ENCODE measurements around the gene DRAM2. TPM values are rescaled to one million over a fixed set of nuclear protein-coding genes. Genes with fewer than 3 reads are reported as not detected.

DRAM2 gene
- total RNA-seq, 1 experiment from 2014 or later = 34.4 TPM

GRCh38 chr1:111157431-111157830, 17.5 kb upstream of the DRAM2 start:
- Histone ChIP-seq H3K18ac (ENCODE audit: insufficient read length, low read depth, low read length) (no peak overlapping the region), H2BK120ac (ENCODE audit: low read depth, low read length, poor library complexity, severe bottlenecking) (no peak overlapping the region), H2BK12ac (ENCODE audit: insufficient read length, low read depth, low read length) (no peak overlapping the region), H2BK5ac (ENCODE audit: insufficient read length, low read length) (no peak overlapping the region), H4K91ac (ENCODE audit: insufficient read length, low read depth, low read length) (no peak overlapping the region), H3K4ac (ENCODE audit: low read depth, low read length) (no peak overlapping the region), H3K56ac (ENCODE audit: insufficient read length, low read depth, low read length) (no peak overlapping the region), H2BK20ac (ENCODE audit: low read depth, low read length, poor library complexity, severe bottlenecking) (no peak overlapping the region), H2AK5ac (ENCODE audit: insufficient read length, low read length) (no peak overlapping the region), H4K5ac (ENCODE audit: insufficient read length, low read depth, low read length) (no peak overlapping the region), H3T11ph (ENCODE audit: low read length) (no peak overlapping the region), H3K79me2 (ENCODE audit: insufficient read depth, low read length) (peaks cover 1% of the 10 kb centered on the region; the same call in 1 of the 2 replicates), H3K9me3 (ENCODE audit: control insufficient read depth, low read depth, low read length) (no peaks in the 10 kb centered on the region), H3K27ac (ENCODE audit: insufficient read length, low read depth, low read length) (no peak overlapping the region), H2AFZ (ENCODE audit: low read length) (no peak overlapping the region), H2BK15ac (ENCODE audit: low read depth, low read length) (no peak overlapping the region), H3K27me3 (ENCODE audit: insufficient read depth, low read length) (no peaks in the 10 kb centered on the region), H3K23ac (ENCODE audit: insufficient read length, low read depth, low read length) (no peak overlapping the region), H3K9ac (ENCODE audit: extremely low read depth, insufficient read length, low read length) (no peak overlapping the region), H3K14ac (ENCODE audit: insufficient read depth, low read length) (no peak overlapping the region), H3K4me1 (ENCODE audit: insufficient read depth, low read length) (no peaks in the 10 kb centered on the region), H3K23me2 (ENCODE audit: insufficient read length, low read depth, low read length, poor library complexity, severe bottlenecking) (no peaks in the 10 kb centered on the region), H3K79me1 (ENCODE audit: insufficient read depth, low read depth, low read length, poor library complexity, severe bottlenecking) (peaks cover 4% of the 10 kb centered on the region), H4K20me1 (ENCODE audit: control insufficient read depth, insufficient read depth, insufficient read length) (no peaks in the 10 kb centered on the region), H4K8ac (replicated peaks; ENCODE audit: insufficient read length, low read depth, low read length) (no peak overlapping the region), H3K4me2 (ENCODE audit: insufficient read depth, insufficient read length, low read length) (no peak overlapping the region)
- no CpG with 5 or more reads among the region's 2 CpGs for WGBS (ENCODE audit: extremely low coverage, insufficient read length, low lambda C conversion rate)
- Mint-ChIP-seq H3K9me3 (no peaks in the 10 kb centered on the region; a peak in 1 of 5 replicates), H3K4me3 (no peak overlapping the region), H3K27me3 (ENCODE audit: low read depth) (no peaks in the 10 kb centered on the region), H3K36me3 (ENCODE audit: insufficient read depth in 1 of 3, low read depth in 3 of 3) (peaks cover 16 to 43% (median 41%) of the 10 kb centered on the region in 3 experiments), H3K27ac (no peak overlapping the region), H3K4me1 (no peaks in the 10 kb centered on the region)
- TF ChIP-seq, protein P1, sequence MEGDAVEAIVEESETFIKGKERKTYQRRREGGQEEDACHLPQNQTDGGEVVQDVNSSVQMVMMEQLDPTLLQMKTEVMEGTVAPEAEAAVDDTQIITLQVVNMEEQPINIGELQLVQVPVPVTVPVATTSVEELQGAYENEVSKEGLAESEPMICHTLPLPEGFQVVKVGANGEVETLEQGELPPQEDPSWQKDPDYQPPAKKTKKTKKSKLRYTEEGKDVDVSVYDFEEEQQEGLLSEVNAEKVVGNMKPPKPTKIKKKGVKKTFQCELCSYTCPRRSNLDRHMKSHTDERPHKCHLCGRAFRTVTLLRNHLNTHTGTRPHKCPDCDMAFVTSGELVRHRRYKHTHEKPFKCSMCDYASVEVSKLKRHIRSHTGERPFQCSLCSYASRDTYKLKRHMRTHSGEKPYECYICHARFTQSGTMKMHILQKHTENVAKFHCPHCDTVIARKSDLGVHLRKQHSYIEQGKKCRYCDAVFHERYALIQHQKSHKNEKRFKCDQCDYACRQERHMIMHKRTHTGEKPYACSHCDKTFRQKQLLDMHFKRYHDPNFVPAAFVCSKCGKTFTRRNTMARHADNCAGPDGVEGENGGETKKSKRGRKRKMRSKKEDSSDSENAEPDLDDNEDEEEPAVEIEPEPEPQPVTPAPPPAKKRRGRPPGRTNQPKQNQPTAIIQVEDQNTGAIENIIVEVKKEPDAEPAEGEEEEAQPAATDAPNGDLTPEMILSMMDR (conservative IDR thresholded peaks at IDR 0.05) = no peak
- DNase-seq = no peak

Measured in H9 (cell line).